GM13977 (cell line): Measurements from ENCODE around the gene TENM3.
A peak's percentile ranks its signal among the peaks of the same experiment; 100 is the strongest.
"Not testable (repeated sequence)": the region's sequence is repeated elsewhere in the genome, so short reads cannot be mapped to it uniquely, and the experiment has no call there.

ENCODE experiments used
- DNase-seq: peaks from one replicate; pipeline ENCODE4 v3.0.0; 2012; ENCODE audit warnings: low spot score
- CTCF ChIP-seq: IDR thresholded peaks from 2 replicates; pipeline ENCODE4 v1.5.1; 2012; ENCODE audit warnings: mild to moderate bottlenecking, control low read depth; ENCODE audit not compliant: insufficient read depth; ENCODE audit errors: extremely low read depth, missing control alignments
- in situ Hi-C: fragments of 300-500 bp; cut with MboI; formaldehyde crosslinking; loops from one replicate; pipeline ENCODE4 v1.12.0; 2022; ENCODE audit warnings: low sequenced_read_pairs, low pct_unique_long_range_greater_than_20kb, mixed read lengths, inconsistent platforms; ENCODE audit not compliant: unreplicated experiment

TENM3 gene

GRCh38 chr4:182809417-182810102, 566.4 kb downstream of the TENM3 start:
- in situ Hi-C loops: loop anchor here (10.0 kb wide), 1 partner anchor 345 kb away; no protein-coding TSS in a partner anchor
- peak; percentile 32 for DNase-seq

GRCh38 chr4:182810103-182810615, 567.0 kb downstream of the TENM3 start:
- in situ Hi-C loops: no loop called here
- no peak for TF ChIP-seq CTCF
- DNase-seq: no peak

More at GRCh38 chr4:182809417-182810102, 566.4 kb downstream of the TENM3 start:
- peak; percentile 45 for TF ChIP-seq CTCF

- in situ Hi-C loops: no loop called here
- no peak for DNase-seq
- TF ChIP-seq CTCF: no peak
Observed at GRCh38 chr4:182812916-182813315, 569.7 kb downstream of the TENM3 start.

GRCh38 chr4:182814065-182814464, 570.9 kb downstream of the TENM3 start:
- in situ Hi-C loops, DNase-seq: not testable (repeated sequence)

- TF ChIP-seq CTCF: no peak
- DNase-seq: no peak
- in situ Hi-C loops: no loop called here
Observed at GRCh38 chr4:182818926-182819730, 575.9 kb downstream of the TENM3 start.

- in situ Hi-C loops: no loop called here
- no peak for DNase-seq
Observed at GRCh38 chr4:182819751-182820150, 576.5 kb downstream of the TENM3 start.

More at GRCh38 chr4:182819751-182820150, 576.5 kb downstream of the TENM3 start:
- TF ChIP-seq CTCF: no peak
